ENCODE data around the gene UBE2R2. TPM values are rescaled to one million over a fixed set of nuclear protein-coding genes. Genes with fewer than 3 reads are reported as not detected.

UBE2R2 gene
- total and polyA plus RNA-seq, 2 donors (not counting 3 experiments of a cell fraction or from before 2014, with no cell fraction given) = 23.9 to 54.3 TPM

DNA sequence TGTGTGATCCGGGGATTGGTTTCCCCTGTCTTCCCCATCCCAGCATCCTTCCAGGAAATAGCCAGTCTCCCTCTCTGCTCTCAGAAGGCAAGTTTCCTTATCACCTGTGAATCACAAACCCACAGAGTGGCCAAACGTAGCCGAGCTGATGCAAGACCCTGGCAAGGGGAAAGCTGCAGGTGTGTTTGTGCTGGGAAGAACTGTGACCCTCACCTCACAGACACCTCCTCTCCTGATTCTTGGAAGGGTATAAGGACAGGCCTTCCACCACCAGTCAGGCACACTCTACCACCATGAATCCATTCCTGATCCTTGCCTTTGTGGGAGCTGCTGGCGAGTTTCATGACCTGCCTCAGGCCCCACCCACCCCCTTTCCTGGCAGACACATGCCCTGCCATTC, 21.7 kb upstream of the UBE2R2 start, which contains the start of gene PRSS3:
TSS of gene PRSS3 (plus strand) at position 281 of the 400 bp plus-strand sequence. CDS start at position 294, 13 bp downstream.
- DNase-seq (ENCODE audit: low read depth, low spot score) (no peak), FAIRE-seq (no peak)
- intact Hi-C loops (cut with micrococcal nuclease) = no loop called here
- Histone ChIP-seq H3K9me1 (replicated peaks; ENCODE audit: control insufficient read depth, extremely low read depth, insufficient read depth, low read length) (no peaks in the 10 kb centered on the region), H3K4me3 (replicated peaks in 1 of 3; ENCODE audit: insufficient read depth in 1 of 3, low read depth in 1 of 3, low read length in 3 of 3) (no peak within 1 kb of the TSS), H3K4me1 (ENCODE audit: control insufficient read depth, extremely low read depth, insufficient read depth, low read length) (peaks cover 5% of the 10 kb centered on the region), H3K9me3 (replicated peaks; ENCODE audit: control insufficient read depth, insufficient read depth, low read length) (no peaks in the 10 kb centered on the region), H3K36me3 (ENCODE audit: control insufficient read depth in 2 of 2, extremely low read depth in 1 of 2, insufficient read depth in 2 of 2, low read length in 2 of 2) (no peaks in the 10 kb centered on the region), H3K4me2 (ENCODE audit: insufficient read depth, low read length) (no peak within 1 kb of the TSS), H3K9ac (replicated peaks; ENCODE audit: extremely low read depth, insufficient read depth, low read length) (no peak within 1 kb of the TSS), H3K27me3 (ENCODE audit: control insufficient read depth in 2 of 2, insufficient read depth in 2 of 2, low read length in 2 of 2) (no peaks in the 10 kb centered on the region), H3K79me2 (ENCODE audit: control insufficient read depth, insufficient read depth, low read length) (no peaks in the 10 kb centered on the region), H3K27ac (ENCODE audit: insufficient read depth, low read depth, low read length) (no peak within 1 kb of the TSS), H4K20me1 (replicated peaks; ENCODE audit: control insufficient read depth, extremely low read depth, insufficient read depth, low read length) (no peaks in the 10 kb centered on the region), H2AFZ (ENCODE audit: low read depth, low read length) (no peak within 1 kb of the TSS)
- ChIA-PET CTCF (interaction anchor here (1.6 kb wide), 1 partner anchor 57 kb away, joined by 5 read pairs; no protein-coding TSS in a partner anchor), POLR2A (no interaction called here)
- no peak for TF ChIP-seq GATA2 (IDR thresholded peaks at IDR 0.05; ENCODE audit: insufficient read depth, insufficient read length, low read depth, low read length)
- no peak for TF ChIP-seq CTCF (IDR thresholded peaks at IDR 0.05; ENCODE audit: extremely low read depth in 1 of 2, insufficient read depth in 1 of 2, low read depth in 1 of 2, low read length in 2 of 2)
- TF ChIP-seq, protein P1, sequence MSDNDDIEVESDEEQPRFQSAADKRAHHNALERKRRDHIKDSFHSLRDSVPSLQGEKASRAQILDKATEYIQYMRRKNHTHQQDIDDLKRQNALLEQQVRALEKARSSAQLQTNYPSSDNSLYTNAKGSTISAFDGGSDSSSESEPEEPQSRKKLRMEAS (IDR thresholded peaks at IDR 0.05; ENCODE audit: insufficient read depth, insufficient read length) = no peak
- no peak for TF ChIP-seq MYC (IDR thresholded peaks at IDR 0.05; ENCODE audit: low read depth, low read length)
- no peak for TF ChIP-seq FOS (IDR thresholded peaks at IDR 0.05; ENCODE audit: borderline replicate concordance, insufficient read depth, low read length)
- TF ChIP-seq POLR2AphosphoS5 (IDR thresholded peaks at IDR 0.05; ENCODE audit: insufficient read depth, low read depth, low read length) = no peak
- no peak for TF ChIP-seq POLR2A (IDR thresholded peaks at IDR 0.05; ENCODE audit: low read depth, low read length)
- TF ChIP-seq EZH2 (IDR thresholded peaks at IDR 0.05; ENCODE audit: borderline replicate concordance, low read depth, low read length, severe bottlenecking) = no peak
- TF ChIP-seq JUN (IDR thresholded peaks at IDR 0.05; ENCODE audit: borderline replicate concordance, insufficient read depth, insufficient read length, low read depth) = no peak
- BruUV-seq (replicated peaks) = no TSS peak
- dilution Hi-C loops (cut with MboI; ENCODE audit: extremely low pct_ligation_motif_present, low sequenced_read_pairs) = no loop called here
